ENCODE results near the gene ZNF764. TPM values are rescaled to one million over a fixed set of nuclear protein-coding genes. Genes with fewer than 3 reads are reported as not detected.
"Not testable (repeated sequence)": the region's sequence is repeated elsewhere in the genome, so short reads cannot be mapped to it uniquely, and the experiment has no call there.

Gene ZNF764
- total RNA-seq, 1 donor from 2014 or later: 11.4 TPM

DNA sequence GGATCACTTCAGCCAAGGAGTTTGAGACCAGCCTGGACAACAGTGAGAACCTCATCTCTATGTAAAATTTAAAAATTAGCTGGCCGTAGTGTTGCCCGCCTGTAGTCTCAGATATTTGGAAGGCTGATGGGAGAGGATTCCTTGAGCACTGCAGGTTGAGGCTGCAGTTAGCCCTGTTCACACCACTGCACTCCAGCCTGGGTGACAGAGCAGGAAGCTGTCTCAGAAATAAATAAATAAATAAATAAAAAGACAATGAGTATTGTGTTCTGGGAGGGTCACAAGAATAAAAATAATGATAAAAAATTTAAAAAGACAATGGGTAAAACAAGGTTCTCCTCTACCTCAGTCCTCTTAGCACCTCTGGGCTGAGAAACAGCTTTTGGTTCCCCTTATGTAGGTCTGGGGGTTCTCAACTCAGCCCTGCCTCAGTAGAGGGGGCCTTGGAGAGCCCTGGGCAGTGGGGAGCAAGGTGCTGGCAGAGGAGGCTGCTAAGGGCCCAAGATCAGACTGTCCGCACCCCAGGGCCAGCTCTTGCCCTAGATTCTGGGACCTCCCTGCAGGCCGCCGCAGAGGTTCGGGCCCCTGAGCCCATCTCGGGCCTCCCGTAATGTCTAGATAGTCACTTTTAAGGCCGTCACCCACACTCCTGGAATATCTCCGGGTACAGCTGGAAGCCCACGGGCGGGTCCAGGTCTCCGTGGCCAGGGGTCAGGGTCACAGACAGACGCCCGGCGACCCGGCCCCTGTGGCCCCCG is 3.4 kb downstream of the ZNF764 start:
- intact Hi-C loops (cut with DNase I): no loop called here
- no peak for DNase-seq (ENCODE audit: low spot score)

DNA sequence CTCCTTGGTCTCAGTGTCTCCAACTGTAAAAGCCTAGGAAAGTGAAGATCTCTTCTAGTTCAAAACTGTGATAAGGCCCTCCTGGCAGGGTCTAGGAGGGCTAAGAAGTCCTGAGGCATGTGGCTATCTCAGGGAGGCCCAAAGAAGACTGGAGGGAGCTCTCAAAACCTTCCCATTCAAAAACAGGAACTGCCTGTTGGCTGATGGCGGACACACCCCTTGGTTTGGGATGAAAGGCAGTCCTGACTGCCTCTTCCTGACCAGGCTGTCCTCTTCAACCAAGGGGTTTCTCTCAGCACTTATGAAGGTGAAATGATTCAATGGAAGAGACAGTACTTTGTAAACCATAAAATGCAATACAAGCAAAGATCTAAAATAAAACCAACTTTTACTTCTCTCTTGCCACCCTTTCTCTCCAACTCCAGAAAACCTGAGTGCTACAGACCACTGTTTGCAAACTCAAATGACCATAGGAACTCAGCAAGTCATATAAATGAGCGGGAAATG is 4.7 kb downstream of the ZNF764 start:
- intact Hi-C loops (cut with DNase I): no loop called here
- no peak for DNase-seq (ENCODE audit: low spot score)

DNA sequence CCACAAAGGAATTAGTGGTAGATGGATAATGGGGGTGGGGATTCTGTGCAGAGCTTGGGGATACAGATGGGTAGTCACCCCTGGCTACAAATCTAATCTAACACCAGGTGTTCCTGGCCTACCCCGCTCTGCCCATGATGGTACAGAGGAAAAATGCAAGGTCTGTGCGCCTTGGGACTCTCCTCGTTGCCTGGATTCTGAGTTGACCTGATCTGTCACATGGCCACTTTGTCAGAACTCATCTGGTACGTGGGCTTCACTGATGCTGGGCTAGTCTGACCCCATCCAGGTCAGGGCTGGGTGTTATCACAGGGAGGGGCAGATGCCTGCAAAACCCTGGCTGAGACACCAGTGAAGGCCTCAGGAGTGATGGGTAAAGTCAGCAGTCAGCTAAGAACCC is 5.2 kb downstream of the ZNF764 start:
- intact Hi-C loops (cut with DNase I): no loop called here
- no peak for DNase-seq (ENCODE audit: low spot score)

DNA sequence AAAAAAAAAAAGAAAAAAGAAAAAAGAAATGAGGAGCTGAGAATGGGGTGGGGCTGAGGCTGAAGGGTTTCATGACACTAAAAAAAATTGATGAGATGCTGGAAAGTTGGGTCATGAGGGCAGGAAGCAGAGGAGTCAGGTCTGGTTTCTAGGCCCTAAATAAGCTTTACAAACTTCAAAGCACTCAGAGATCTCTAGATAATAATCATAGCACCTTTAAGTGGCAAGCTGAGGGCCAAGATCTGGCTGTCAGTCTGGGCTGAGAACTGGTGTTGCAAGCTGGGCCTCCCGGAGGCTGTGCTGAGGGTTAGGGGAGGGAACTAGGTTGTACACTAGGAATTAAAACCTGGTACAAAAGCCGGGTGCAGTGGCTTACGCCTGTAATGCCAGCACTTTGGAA is 6.4 kb downstream of the ZNF764 start:
- intact Hi-C loops (cut with DNase I): no loop called here
- DNase-seq (ENCODE audit: low spot score): no peak

DNA sequence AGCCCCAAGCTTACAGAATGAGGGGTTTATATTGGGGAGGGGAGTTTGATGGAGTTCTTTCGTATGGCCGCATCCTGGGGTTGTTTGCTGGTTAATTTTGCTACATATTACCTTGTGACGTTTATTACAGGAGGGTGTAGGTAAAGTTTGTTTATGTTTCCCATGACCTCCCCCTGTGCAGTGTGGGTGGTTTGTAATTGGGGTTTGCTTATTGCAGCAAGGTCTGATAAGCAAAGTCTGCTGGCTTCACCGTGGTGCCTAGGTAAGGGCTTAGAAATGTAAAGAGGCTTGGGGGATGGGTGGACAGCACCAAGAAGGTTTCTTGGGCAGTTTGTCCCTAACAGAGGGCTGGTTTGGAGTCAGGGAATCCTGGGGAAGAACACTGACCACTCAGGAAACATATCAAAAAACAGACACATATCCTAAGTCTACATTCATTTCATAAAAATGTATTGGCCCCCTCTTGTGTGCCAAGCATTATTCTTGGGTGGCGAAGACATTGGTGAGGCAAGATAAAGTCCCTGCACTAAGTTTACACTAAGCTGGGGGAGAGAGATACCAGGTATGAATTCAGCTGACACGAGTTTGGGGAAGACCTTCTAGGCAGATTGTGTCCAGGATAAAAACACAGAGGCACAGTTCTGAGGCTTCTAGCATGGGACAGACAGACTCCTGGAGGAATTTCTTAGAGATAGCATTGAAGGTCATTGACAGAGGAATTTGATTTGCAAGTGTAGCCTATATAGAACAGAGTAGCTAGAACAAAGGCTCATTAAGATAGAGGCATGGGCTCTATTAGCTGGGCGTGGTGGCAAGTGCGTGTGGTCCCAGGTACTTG is 9.5 kb downstream of the ZNF764 start:
- no peak for DNase-seq (ENCODE audit: low spot score)
- intact Hi-C loops (cut with DNase I): no loop called here

DNA sequence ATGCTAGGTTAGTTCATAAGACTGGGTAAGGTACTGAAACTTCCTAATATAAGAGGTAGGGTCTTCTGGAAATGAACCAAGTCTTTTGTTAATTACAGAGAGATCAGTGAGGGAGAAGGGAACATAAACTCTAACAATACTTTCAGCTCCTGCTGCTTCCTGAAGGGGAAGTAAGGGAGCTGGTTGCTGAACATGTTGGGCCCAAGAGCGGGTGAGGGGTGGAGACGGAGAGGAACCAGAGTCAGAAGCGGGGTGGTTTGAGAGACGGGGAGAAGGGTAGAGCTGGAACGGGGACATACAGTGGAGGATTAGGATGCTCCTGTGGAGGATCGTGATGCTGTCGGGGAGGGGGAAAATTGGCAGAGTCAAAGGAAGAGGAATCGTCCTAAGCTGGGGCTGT is 12.1 kb downstream of the ZNF764 start:
- intact Hi-C loops (cut with DNase I): no loop called here
- DNase-seq (ENCODE audit: low spot score): no peak

DNA sequence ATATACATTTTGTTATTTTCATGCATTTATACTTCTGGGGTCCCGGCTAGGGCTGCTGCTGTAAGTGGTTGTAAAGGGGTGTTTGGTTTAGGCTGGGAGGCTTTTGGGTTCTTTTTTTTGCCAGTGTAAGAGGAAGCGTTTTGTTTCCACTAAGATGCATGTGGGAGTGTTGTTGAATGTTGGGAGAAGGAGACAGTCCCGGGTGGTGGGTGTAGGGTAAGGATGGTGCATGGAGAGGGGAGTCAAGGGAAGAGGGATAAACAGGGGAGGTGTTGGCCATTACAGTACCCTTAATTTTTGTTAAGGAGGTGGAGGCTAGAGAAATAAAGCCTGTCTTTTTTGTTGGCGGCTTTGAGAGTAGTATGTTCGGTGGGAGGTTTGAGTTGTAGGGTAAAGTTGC is 15.1 kb downstream of the ZNF764 start:
- no peak for DNase-seq (ENCODE audit: low spot score)
- intact Hi-C loops (cut with DNase I): no loop called here

DNA sequence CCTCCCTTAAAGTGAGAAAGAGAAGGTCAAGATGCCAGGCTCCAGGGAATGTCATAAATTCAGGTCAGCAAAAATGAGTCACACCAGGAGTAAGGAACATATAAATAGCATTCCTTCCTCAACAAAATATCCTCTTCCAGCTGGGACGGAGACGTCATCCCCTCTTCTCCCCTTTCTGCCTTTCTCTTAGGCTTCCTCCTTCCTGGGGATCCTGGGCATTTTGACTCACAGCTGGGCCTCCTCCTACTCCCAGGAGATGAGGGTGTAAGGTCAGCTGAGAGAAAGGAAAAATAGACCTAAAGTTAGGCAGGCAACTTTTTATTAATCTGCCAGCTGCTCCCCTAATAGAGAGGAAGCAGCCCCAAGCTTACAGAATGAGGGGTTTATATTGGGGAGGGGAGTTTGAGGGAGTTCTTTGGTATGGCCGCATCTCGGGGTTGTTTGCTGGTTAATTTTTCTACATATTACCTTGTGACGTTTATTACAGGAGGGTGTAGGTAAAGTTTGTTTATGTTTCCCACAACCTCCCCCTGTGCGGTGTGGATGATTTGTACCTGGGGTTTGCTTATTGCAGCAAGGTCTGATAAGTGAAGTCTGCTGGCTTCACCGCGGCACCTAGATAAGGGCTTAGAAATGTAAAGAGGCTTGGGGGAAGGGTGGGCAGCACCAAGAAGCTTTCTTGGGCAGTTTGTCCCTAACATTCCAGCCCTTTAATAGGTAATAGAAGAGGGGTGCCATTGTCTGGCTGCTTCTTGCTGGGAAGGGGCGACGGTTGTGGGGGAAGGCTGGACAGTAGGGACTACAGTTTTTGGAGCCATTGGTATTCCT is 16.5 kb downstream of the ZNF764 start:
- no peak for DNase-seq (ENCODE audit: low spot score)
- intact Hi-C loops (cut with DNase I): no loop called here

DNA sequence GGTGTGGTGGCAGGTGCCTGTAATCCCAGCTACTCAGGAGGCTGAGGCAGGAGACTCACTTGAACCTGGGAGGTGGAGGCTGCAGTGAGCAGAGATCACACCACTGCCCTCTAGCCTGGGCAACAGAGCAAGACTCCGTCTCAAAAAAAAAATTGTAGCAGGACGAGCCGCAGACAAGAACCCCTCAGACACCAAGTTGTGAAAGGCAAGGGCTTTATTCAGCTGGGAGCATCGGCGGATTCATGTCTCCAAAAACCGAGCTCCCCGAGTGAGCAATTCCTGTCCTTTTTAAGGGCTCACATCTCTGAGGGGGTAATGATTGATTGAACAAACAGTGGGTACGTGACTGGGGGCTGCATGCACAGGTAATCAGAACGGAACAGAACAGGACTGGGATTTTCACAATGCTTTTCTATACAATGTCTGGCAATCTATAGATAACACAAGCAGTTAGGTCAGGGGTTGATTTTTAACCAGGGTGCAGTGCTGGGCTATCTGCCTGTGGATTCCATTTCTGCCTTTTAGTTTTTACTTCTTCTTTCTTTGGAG is 17.2 kb downstream of the ZNF764 start:
- DNase-seq (ENCODE audit: low spot score); intact Hi-C loops (cut with DNase I): not testable (repeated sequence)

DNA sequence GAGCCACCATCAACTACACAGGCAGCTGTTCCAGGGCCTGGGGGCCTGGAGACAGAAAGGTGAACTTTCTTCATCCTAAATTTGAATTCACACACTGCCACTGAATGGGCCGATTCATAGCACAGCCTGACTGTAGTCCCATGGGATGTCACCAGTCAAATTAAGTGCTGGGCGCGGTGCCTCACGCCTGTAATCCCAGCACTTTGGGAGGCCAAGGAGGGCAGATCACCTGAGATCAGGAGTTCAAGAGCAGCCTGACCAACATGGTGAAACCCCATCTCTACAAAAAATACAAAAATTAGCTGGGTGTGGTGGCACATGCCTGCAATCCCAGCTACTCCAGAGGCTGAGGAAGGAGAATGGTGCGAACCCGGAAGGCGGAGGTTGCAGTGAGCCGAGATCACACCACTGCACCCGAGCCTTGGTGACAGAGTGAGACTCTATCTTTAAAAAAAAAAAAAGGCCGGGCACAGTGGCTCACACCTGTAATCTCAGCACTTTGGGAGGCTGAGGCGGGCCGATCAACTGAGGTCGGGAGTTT is 18.1 kb downstream of the ZNF764 start:
- DNase-seq (ENCODE audit: low spot score); intact Hi-C loops (cut with DNase I): not testable (repeated sequence)

DNA sequence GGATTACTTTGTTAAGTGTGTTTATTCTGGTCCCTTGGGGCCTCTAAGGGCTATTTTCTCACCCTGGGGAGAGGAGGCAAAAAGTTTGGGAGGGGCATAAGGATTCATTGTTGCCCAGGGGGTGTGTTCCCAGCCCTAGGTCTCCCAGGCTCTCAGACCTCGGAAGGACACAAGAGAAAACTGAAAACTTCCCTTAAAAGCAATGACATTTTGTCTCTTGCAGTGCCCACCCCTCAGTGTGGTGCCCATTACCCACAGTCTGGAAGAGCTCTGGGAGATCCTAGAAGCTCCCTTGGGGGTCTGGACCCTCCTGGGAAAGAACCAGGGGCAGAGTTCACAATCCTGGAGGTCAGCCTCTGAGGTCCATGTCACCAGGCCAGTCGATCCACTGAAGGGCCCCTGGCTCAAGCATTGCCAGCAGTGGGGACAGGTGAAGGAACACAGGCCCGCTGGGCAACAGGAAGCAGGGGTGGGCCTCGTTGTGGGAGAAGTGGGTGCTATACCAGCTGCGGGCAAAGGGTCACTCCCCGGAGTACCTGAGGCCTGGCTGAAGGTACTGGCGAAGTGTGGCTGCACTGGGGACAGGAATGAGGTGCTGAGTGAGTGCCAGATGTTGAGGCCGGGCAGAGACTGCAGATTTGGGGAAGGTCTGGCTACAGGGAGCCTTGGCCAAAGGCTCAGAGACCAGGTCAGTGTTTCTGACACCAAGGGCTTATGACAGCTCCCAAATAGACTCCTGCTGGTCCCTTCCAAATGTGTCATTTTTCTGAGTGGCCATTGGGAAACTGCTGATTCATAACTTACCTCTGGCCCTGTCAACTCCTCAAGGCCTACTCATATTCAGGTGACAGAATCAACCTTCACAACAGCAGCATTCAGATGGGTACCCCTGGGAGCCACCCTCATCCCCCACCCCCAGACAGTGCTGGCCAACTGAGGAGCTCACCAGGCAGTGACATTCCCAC is 18.9 kb downstream of the ZNF764 start:
- intact Hi-C loops (cut with DNase I): no loop called here
- peak; percentile 79 for DNase-seq (ENCODE audit: low spot score)

DNA sequence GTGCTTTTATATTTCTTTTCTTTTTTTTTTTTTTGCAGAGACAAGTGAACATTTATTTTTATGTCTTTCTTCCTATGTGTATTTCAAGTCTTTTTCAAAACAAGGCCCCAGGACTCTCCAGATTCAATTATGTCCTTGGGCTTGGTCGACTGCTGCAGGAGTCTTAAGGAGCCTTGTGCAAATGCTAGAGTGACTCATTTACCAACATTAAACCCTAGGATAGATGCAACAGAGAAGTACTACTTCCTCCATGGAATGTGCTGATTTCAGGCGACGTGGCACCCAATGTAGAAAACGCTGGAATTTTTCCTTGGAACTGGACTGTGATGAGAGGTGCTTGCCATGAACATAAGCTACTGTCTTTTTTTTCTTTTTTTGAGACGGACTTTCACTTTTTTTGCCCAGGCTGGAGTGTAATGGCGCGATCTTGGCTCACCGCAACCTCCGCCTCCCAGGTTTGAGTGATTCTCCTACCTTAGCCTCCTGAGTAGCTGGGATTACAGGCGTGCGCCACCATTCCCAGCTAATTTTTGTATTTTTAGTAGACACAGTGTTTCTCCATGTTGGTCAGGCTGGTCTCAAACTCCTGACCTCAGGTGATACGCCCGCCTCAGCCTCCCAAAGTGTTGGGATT is 21.7 kb downstream of the ZNF764 start:
- intact Hi-C loops (cut with DNase I); DNase-seq (ENCODE audit: low spot score): not testable (repeated sequence)

DNA sequence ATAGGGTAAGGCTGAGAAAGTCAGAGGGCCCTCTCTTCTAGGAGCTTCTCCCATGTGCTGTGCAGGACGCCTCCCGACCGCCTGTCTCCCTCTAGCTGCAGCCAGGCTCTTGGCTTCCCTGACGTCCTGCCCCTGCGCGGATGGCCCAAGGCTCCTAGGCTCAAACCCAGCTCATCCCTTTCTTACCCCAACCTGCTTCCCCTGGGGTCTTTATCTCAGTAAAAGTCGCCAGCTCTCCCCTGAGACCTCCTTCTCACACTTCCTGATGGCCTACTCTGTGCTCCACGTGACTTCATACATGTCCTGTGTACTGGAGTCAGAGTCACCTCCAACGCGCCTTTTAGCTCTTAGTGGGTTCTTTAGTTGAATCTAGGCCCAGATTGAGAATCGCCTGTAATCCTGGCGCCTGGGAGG is 22.4 kb downstream of the ZNF764 start:
- intact Hi-C loops (cut with DNase I): loop anchor here (1.0 to 2.0 kb wide), 2 partner anchors 23 to 49 kb away; partner anchors contain the start of genes ZNF764 and ZNF785

DNA sequence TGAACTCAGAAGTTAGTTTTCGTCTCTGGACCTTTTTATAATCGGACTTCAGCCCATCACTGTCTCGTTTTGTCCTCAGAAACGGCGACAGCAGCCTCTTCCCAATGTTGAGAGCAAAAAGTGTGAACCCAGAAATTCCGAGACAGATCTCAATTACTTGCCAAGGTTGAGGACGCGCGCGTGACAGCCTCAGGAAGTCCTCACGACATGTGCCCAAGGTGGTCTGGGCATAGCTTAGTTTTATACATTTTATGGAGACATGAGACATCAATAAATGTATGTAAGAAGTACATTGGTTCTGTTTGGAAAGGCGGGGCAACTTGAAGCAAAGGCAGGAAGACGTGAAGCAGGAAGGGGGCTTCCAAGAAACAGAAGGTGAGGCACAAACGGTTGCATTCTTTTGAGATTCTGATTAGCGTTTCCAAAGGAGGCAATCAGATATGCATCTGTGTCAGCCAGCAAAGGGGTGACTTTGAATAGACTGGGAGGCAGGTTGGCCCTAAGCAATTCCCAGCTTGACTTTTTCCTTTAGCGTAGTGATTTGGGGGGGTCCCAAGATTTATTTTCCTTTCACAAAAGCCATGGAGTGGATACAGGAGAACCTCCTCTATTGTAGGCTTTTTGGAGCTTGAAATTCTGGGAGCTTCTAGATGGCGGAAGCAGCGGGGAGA is 22.9 kb downstream of the ZNF764 start:
- no peak for DNase-seq (ENCODE audit: low spot score)
- intact Hi-C loops (cut with DNase I): loop anchor here (1.0 to 2.0 kb wide), 2 partner anchors 23 to 50 kb away; partner anchors contain the start of genes ZNF764 and ZNF785

More for the DNA sequence above, 22.4 kb downstream of the ZNF764 start:
- DNase-seq (ENCODE audit: low spot score): no peak

DNA sequence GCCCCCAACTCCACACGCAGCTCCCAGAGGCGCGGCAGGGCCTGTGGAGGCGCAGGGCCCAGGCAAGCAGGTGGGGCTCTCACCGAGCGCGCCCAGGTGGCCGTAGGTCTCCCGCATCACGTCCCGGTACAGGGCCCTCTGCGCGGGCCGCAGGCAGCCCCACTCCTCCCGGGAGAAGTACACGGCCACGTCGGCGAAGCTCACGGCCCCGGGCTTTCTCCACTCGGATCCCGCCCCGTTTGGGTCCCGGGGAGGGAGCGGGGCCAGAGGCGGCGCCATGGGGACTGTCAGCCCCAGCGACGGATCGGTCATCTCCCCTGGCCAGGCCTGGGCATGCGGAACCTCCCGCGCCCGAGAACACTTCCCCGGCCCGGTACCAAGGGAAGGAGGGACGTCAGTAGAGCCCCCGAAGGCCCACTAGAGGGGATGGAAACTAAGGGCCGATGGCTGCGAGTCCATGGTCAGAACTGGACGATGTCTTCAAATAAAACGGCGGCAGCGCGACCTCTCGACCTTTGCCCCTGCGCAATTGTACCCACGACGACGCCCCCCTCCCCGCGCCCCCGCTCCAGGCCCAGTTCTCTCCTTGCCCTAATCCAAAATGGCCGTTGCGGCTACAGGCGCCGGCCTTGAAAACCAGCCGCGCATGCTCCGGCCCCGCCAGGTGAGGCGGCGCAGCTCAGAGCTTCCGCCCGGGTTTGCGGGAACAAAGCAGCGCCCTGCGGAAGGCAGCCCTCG is 23.6 kb downstream of the ZNF764 start, which contains the start of gene ZNF747:
ZNF747 (minus strand) TSS at position 491 of the 738 bp plus-strand sequence; CDS start at position 312, 179 bp downstream.
- intact Hi-C loops (cut with DNase I): loop anchor here (1.0 to 5.0 kb wide), 4 partner anchors 24 to 116 kb away; partner anchors contain the start of genes DCTPP1, PRR14, ZNF764 and ZNF785
- peak; percentile 97 for DNase-seq (ENCODE audit: low spot score)

Data from cardiac septum (tissue), 1 donor.